Measurements from ENCODE around the gene APIP.

DNA sequence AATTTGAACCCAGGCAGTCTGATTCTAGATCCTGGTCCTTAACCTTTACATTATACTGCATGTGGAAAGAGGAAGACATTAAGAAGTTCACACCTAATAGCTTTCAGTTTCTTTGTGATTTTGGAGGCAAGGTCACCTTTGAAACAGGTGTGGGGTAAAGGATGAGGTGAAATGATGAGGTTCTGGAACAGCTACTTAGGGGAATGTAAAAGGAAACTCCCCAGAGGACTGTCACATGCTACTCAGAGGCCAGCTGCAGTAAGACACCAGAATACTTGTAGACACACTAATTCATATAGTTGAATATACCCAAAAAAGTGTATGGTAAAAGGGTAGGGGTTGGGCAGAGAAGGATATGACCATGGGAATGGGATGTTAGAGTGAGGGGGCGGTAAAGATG is 5.4 kb downstream of the APIP start:
- TF ChIP-seq, protein P1, sequence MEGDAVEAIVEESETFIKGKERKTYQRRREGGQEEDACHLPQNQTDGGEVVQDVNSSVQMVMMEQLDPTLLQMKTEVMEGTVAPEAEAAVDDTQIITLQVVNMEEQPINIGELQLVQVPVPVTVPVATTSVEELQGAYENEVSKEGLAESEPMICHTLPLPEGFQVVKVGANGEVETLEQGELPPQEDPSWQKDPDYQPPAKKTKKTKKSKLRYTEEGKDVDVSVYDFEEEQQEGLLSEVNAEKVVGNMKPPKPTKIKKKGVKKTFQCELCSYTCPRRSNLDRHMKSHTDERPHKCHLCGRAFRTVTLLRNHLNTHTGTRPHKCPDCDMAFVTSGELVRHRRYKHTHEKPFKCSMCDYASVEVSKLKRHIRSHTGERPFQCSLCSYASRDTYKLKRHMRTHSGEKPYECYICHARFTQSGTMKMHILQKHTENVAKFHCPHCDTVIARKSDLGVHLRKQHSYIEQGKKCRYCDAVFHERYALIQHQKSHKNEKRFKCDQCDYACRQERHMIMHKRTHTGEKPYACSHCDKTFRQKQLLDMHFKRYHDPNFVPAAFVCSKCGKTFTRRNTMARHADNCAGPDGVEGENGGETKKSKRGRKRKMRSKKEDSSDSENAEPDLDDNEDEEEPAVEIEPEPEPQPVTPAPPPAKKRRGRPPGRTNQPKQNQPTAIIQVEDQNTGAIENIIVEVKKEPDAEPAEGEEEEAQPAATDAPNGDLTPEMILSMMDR (IDR thresholded peaks at IDR 0.05 in 4 of 5, conservative IDR thresholded peaks at IDR 0.05 in 1 of 5) = no peak
- no peak for TF ChIP-seq POLR2A (IDR thresholded peaks at IDR 0.05)
